Esophagus muscularis mucosa (tissue), 4 donors: ENCODE results near the gene SLC26A4. TPM values are rescaled to one million over a fixed set of nuclear protein-coding genes. Genes with fewer than 3 reads are reported as not detected.

ENCODE experiments used
- DNase-seq: peaks from one replicate; pipeline ENCODE4 v3.0.0-alpha.2; 2017; ENCODE audit errors: extremely low spot score
- H3K27ac ChIP-seq, 4 donors: fragments of 200-600 bp; sonication (generic); replicated peaks in 1 of 4; 1 replicate in 3 of 4; 2 replicates in 1 of 4; pipeline ENCODE4 v1.5.1; 2016 to 2019; ENCODE audit warnings: mild to moderate bottlenecking in 1 of 4
- H3K27me3 ChIP-seq, 4 donors: fragments of 200-600 bp; sonication (generic); one replicate each; pipeline versions ENCODE4 v1.5.1 to v1.6.0; 2016 to 2019
- H3K36me3 ChIP-seq, 4 donors: fragments of 200-600 bp; sonication (generic); one replicate each; pipeline ENCODE4 v1.5.1; 2016 to 2019
- H3K4me1 ChIP-seq, 4 donors: fragments of 200-600 bp; sonication (generic); one replicate each; pipeline ENCODE4 v1.5.1; 2016 to 2019
- H3K4me3 ChIP-seq, 4 donors: fragments of 200-600 bp; sonication (generic); 1 replicate in 2 of 4; 2 replicates in 2 of 4; pipeline ENCODE4 v1.5.1; 2016 to 2019; ENCODE audit warnings: mild to moderate bottlenecking in 4 of 4, moderate library complexity in 1 of 4
- H3K9me3 ChIP-seq, 4 donors: fragments of 200-600 bp; sonication (generic); 1 replicate in 3 of 4; 2 replicates in 1 of 4; pipeline ENCODE4 v1.5.1; 2016 to 2019
- EP300 ChIP-seq: sonication (generic); formaldehyde crosslinking; IDR thresholded peaks from one replicate; pipeline ENCODE4 v1.6.1; 2017; ENCODE audit warnings: antibody characterized with exemption
- POLR2A ChIP-seq: fragments of 450-650 bp; IDR thresholded peaks from one replicate; pipeline ENCODE4 v1.6.1; 2017; ENCODE audit warnings: antibody characterized with exemption, moderate library complexity, mild to moderate bottlenecking, low read depth
- POLR2AphosphoS5 ChIP-seq, 2 donors: sonication (generic); formaldehyde crosslinking; IDR thresholded peaks; one replicate each; pipeline ENCODE4 v1.6.1; 2017; ENCODE audit warnings: antibody characterized with exemption in 2 of 2
- WGBS: methylation state at CpG from one replicate; pipeline ENCODE4 v1.1.5; 2018; 5-methylcytosine and 5-hydroxymethylcytosine counted together
- intact Hi-C: fragments of 100-400 bp; cut with DNase I; formaldehyde crosslinking; loops from one replicate; pipeline ENCODE4 v1.15.1; 2023
- total RNA-seq, 4 donors: library from RNA; depleted of rRNA; stranded (reverse); fragments of >200 nt; gene quantifications; one replicate each; pipeline versions ENCODE4 v1.1.0 to v1.2.1, GENCODE V29; 2016
- TF ChIP-seq, protein P1 (sequence below), 3 experiments: fragments of 200-600 bp in 2 of 3; fragments of 450-650 bp in 1 of 3; sonication (generic) in 2 of 3; IDR thresholded peaks; one replicate each; pipeline ENCODE4 v1.5.1; 2017 to 2019; ENCODE audit warnings: antibody characterized with exemption in 3 of 3, mild to moderate bottlenecking in 2 of 3, moderate library complexity in 1 of 3

The SLC26A4 gene
- total RNA-seq, 4 donors from 2014 or later = 0.17 to 1.2 (median 0.46) TPM

DNA sequence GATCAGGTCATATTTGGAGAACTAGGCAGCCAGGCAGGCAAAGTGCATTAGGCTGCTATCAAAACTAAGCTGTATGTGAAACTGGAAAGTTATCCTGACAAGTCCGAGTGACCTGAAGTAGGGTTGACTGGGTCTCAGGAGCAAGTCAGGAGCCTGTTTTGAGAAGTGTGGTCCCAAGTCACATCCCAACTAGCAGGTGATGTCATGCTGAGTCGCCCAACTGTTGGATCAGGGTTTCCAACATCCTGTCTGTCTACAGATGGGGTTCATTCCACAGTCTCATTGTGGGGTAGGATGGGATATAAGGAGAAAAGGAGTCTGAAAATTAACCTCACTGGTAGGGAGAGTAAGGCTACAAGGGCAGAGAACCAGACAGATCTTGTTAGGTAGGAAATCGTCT, 27.0 kb downstream of the SLC26A4 start:
- peak; percentile 45 for DNase-seq
- no peaks in the 10 kb centered on the region for H3K27me3 ChIP-seq
- H3K4me3 ChIP-seq = no peak overlapping the region
- H3K27ac ChIP-seq = no peak overlapping the region
- TF ChIP-seq POLR2AphosphoS5 (IDR thresholded peaks at IDR 0.05) (no peak), POLR2A (no peak), EP300 (no peak)
- TF ChIP-seq, protein P1, sequence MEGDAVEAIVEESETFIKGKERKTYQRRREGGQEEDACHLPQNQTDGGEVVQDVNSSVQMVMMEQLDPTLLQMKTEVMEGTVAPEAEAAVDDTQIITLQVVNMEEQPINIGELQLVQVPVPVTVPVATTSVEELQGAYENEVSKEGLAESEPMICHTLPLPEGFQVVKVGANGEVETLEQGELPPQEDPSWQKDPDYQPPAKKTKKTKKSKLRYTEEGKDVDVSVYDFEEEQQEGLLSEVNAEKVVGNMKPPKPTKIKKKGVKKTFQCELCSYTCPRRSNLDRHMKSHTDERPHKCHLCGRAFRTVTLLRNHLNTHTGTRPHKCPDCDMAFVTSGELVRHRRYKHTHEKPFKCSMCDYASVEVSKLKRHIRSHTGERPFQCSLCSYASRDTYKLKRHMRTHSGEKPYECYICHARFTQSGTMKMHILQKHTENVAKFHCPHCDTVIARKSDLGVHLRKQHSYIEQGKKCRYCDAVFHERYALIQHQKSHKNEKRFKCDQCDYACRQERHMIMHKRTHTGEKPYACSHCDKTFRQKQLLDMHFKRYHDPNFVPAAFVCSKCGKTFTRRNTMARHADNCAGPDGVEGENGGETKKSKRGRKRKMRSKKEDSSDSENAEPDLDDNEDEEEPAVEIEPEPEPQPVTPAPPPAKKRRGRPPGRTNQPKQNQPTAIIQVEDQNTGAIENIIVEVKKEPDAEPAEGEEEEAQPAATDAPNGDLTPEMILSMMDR (IDR thresholded peaks at IDR 0.05) = no peak
- H3K4me1 ChIP-seq = peaks cover 0 to 4% (median 0%) of the 10 kb centered on the region in 4 donors
- WGBS = 77% methylated on average over 3 of the region's 3 CpGs
- H3K9me3 ChIP-seq = no peaks in the 10 kb centered on the region
- no peaks in the 10 kb centered on the region for H3K36me3 ChIP-seq
- intact Hi-C loops = no loop called here

DNA sequence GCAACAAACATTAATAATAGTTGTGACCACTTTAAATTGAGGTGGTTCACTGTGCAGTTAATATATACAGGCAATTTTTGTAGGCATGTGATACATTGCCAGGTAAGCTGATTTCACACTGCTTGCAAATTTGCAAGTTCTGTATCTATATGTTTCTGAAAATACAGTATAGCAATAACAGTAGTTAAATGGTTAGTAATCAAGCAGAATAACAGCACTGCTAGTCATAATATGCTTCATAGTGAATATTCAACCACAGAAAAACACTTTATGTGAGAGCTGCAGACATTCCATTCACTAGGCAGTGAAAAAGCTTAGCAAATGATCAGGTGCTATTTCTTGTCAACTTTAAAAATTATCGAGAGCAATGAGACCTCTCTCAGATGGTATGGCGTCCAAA, 28.9 kb downstream of the SLC26A4 start:
- 98% methylated on average over 2 of the region's 2 CpGs for WGBS
- intact Hi-C loops = no loop called here
- peaks cover 5 to 20% (median 13%) of the 10 kb centered on the region in 4 donors for H3K4me1 ChIP-seq
- H3K27ac ChIP-seq = no peak overlapping the region
- no peak overlapping the region for H3K4me3 ChIP-seq
- H3K36me3 ChIP-seq = no peaks in the 10 kb centered on the region
- H3K9me3 ChIP-seq = no peaks in the 10 kb centered on the region
- no peaks in the 10 kb centered on the region for H3K27me3 ChIP-seq
- DNase-seq = peak; percentile 8
- TF ChIP-seq, protein P1 (IDR thresholded peaks at IDR 0.05) = no peak
- no peak for TF ChIP-seq POLR2A
- TF ChIP-seq POLR2AphosphoS5 (IDR thresholded peaks at IDR 0.05) = no peak
- no peak for TF ChIP-seq EP300

DNA sequence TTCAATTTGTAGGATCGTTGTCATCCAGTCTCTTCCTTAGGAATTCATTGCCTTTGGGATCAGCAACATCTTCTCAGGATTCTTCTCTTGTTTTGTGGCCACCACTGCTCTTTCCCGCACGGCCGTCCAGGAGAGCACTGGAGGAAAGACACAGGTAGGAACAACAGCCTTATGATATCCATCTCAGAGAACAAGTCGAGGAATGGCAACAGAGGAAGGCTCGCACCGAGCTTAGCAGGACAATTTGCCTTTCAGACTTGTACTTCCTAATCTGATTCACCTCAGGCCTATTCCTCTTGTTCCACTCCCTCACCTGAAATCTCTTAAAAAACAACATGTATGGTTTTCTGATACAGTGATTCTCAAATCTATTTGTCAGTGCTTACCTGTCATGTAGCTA, 29.5 kb downstream of the SLC26A4 start:
- H3K36me3 ChIP-seq = no peaks in the 10 kb centered on the region
- WGBS = 93% methylated on average over 7 of the region's 7 CpGs
- intact Hi-C loops = no loop called here
- no peaks in the 10 kb centered on the region for H3K9me3 ChIP-seq
- DNase-seq = peak; percentile 3
- H3K27me3 ChIP-seq = no peaks in the 10 kb centered on the region
- no peak for TF ChIP-seq EP300
- TF ChIP-seq, protein P1 (IDR thresholded peaks at IDR 0.05) = no peak
- no peak for TF ChIP-seq POLR2A
- no peak for TF ChIP-seq POLR2AphosphoS5 (IDR thresholded peaks at IDR 0.05)
- no peak overlapping the region for H3K27ac ChIP-seq
- no peak overlapping the region for H3K4me3 ChIP-seq
- peaks cover 5 to 23% (median 15%) of the 10 kb centered on the region in 4 donors for H3K4me1 ChIP-seq

DNA sequence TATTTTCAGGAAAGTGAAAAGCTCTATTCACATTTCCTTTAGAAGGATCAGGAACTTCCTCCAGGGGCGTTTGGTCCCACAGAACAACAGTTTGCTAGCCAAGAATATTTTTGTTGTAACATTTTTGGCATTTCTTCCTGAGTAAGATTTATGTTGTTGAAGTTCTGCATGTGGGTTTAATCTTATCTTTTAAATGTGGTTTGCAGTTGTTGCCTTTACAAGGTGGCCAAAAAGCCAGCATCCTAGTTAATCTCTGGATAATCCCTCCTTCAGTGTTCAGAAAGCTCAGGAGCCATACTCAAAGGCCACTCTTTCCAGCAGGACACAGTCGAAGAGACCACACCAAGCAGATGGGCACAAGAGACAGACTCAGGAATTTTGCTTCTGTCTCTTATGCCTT, 30.0 kb downstream of the SLC26A4 start:
- WGBS = 48% methylated on average over 2 of the region's 2 CpGs
- intact Hi-C loops = no loop called here

More for the DNA sequence above, 30.0 kb downstream of the SLC26A4 start:
- Histone ChIP-seq H3K9me3 (no peaks in the 10 kb centered on the region), H3K27me3 (no peaks in the 10 kb centered on the region), H3K27ac (no peak overlapping the region), H3K4me3 (no peak overlapping the region), H3K4me1 (peaks cover 5 to 23% (median 15%) of the 10 kb centered on the region in 4 donors), H3K36me3 (no peaks in the 10 kb centered on the region)
- TF ChIP-seq EP300 (no peak), POLR2AphosphoS5 (IDR thresholded peaks at IDR 0.05) (no peak), POLR2A (no peak)
- TF ChIP-seq, protein P1 (IDR thresholded peaks at IDR 0.05) = no peak
- peak; percentile 39 for DNase-seq
